SIG-M5 treated with dmso at 0.1 percent for 504 hours (cell line): ENCODE data around the gene PRXL2B.

ENCODE experiments used
- DNase-seq: peaks from one replicate; lab custom pipeline; 2025; ENCODE audit not compliant: unreplicated experiment; lab: John Stamatoyannopoulos, UW

The PRXL2B gene

GRCh38 chr1:2596530-2597333, 10.2 kb downstream of the PRXL2B start:
- no peak for DNase-seq

DNA sequence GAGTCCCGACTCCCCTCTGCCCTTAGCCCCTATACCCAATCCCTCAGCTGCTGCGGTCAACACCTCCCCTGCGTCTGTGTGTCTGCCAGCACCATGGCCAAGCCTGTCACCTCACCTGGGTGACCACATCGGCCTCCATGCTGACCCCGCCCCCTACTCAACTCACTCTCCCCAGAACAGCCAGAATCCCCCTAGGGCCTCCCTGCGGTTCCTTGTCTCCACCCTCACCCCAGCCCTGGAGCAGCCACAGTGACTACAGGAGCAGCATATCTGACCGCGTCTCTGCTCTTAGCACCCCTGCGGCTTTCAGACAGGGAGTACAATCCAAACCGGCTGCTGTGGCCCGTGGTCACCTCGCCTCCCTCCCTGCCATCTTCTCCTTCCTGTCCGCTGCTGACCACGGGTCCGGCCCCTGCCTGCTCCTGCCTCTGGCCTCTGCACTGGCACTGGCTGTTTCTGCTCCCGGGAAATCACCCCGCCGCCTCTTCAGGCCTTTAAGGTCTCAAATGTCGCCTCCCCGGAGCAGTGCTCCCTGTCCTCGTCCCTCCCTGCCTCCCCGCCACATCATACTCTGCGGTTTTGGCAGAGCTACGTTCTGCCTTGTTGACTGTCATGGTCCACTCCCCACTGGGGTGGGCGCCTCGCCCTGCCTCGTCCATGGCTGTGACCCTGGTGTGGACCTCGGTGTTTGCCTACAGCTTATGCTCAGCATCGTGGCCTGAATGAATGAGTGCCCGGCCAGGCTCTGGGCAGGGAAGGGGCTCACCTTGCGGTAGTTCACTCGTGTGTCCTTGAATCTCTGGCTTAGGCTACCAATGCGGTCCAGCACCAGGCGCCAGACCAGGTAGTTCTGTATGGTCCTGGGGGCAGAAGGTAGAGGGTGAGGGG, 11.1 kb downstream of the PRXL2B start:
- DNase-seq = no peak

DNA sequence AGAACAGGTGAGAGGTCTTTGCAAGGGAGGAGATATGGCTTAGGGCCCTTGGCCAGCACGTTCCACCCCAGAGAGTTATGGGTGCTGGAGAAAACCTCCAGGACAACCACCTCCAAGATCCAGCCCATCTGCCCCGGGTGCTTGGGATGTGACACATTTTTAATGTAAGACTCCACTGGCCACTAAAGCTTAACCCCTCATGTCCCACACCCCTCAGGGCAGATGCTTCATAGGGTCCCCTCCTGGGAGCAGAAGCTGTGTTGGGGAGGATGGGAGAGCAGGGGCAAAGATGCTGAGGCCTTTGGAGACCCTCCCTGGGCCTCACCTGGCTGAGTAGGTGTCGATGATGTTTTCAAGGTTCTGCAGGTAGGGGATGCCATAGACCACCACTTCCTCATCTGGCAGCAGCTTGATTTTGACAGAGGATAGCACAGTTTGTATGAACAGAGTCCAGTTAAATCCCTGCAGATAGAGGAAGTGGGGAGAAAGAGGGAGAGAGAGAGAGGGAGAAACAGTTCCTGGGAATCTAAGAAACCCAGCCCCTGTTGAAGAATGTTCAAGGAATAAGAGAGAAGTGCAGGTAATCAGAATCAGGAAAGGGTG, 11.9 kb downstream of the PRXL2B start:
- DNase-seq = no peak

- no peak for DNase-seq
These were observed 15.2 kb downstream of the PRXL2B start for GRCh38 chr1:2601721-2602303.

- no peak for DNase-seq
These were observed 15.8 kb downstream of the PRXL2B start for GRCh38 chr1:2602311-2602835.

DNA sequence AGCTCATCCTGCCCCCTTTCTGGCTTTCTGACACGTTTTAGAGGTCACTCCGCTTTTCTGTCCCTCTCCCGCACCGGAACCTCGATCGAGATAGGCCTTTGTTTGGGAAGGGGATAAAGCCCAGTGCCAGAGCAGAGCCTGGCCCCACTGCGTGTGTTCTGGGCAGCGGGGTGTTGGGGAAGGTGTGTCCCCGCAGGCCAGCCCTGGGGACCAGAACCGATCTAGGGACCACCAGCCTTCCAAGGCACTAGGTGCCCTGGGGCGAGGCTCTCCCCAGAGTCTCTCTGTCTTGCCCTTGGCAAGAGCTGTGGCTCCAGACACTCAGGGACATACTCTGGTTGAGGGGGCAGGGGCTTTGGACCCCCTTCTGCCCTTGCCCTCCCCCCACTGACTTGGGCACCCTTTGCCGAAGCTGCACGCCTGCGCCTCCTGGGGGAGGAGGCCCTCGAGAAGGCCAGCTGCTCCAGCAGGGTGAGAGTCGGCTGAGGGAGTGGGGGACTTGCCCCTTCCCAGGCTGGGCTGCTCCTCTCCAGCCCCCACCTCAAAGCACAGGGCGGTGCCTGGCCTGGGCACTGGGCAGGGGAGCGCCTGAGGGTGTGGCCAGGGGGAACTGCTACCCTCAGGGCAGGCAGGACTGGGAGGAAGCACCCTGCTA, 16.4 kb downstream of the PRXL2B start:
- no peak for DNase-seq

DNA sequence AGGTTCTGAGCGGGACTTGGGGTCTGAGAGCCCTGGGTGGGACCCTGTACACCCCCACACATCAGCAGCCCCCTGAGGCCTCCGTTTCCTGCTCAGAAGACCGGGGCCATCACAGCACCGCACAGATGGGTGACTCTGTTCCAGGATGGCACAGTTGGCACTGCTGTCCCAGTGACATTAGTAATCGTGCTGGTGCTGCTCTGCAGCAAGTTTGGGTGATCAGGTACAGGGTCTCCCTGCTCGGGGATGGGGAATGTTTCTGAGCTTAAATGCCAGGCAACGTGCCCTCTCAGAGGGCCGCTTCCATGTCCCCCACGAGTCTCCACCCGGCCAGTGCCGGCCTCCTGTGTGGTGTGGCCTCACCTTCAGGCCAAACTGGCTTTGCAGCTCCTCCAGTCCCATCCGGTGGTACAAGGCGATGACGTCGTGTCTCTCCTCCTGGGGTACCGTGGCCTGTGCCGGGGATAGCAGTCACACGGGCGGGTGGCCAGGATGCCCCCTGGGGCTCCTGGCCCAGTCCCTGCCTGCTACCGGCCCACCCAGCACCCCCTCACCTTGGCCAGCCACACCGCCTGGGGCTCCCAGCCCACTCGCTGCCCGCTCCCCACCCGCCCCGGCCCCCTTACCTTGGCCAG, 17.1 kb downstream of the PRXL2B start:
- DNase-seq = no peak

GRCh38 chr1:2604156-2604843, 17.7 kb downstream of the PRXL2B start:
- DNase-seq = no peak

- DNase-seq = no peak
These were observed 18.4 kb downstream of the PRXL2B start for GRCh38 chr1:2604844-2605508.

DNA sequence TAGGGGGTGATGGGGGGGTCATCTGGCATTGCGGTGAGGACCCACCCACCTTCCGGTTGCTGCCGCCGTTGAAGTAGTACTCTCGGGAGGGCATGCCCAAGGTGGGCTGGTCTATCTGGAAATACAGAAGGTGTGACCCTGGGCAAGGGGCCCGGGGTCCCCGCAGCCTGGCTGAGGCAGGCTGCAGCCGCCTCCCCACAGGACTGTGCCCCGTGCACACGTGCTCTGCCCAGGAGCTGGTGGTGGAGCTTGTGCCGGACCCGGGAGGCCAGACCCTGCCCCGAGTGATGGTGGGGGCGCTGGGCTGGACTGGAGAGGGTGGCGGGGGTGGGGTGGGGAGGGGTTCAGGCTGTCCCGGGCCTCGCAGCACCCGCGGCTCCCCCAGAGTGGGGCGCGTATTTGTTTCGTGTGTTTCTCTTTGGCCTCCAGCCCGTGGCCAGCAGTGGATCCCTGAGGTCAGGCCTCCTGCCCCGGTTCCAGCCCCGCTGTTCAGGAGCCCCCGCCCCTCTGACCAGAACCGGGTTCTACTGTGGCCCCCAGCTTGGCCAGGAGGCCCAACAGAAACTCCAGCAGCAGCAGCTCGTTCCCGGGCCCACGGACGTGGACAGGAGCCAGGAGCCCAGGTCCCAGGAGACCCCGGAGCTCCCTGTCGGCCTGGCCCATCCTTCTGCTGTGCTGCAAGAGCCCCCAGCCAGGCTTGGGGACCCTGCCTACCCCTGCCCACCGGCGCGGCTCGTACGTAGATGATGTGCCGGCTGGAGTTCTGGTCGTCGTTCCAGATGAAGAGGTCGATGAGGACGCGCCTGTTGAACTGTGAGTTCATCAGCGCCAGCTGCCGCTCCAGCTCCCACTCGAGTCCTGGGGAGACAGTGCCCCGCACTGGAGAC, 19.2 kb downstream of the PRXL2B start:
- DNase-seq = no peak

DNA sequence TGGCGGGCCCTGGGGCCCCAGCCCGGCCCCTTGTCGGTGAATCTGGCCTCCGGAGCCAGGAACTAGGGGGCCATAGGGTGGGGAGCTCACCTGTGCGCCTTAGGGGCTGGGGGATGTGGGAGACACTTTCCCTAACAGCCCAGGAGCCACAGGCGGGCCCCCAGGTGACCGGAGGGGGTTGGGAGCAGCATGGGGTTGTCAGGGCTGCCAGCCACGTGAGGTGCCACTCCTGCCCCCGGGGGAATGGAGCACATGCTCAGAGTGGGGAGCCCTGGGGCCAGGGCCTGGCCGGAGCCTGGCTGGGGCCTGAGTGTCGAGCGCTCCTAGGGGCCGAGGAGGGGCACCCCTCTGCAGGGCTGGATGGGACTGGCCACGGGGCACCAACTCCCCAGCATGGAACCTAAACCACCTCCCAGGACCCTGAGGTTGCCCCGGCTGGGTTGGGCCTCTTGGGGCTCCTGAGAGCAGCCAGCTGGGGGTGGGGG, 19.9 kb downstream of the PRXL2B start:
- DNase-seq = no peak

DNA sequence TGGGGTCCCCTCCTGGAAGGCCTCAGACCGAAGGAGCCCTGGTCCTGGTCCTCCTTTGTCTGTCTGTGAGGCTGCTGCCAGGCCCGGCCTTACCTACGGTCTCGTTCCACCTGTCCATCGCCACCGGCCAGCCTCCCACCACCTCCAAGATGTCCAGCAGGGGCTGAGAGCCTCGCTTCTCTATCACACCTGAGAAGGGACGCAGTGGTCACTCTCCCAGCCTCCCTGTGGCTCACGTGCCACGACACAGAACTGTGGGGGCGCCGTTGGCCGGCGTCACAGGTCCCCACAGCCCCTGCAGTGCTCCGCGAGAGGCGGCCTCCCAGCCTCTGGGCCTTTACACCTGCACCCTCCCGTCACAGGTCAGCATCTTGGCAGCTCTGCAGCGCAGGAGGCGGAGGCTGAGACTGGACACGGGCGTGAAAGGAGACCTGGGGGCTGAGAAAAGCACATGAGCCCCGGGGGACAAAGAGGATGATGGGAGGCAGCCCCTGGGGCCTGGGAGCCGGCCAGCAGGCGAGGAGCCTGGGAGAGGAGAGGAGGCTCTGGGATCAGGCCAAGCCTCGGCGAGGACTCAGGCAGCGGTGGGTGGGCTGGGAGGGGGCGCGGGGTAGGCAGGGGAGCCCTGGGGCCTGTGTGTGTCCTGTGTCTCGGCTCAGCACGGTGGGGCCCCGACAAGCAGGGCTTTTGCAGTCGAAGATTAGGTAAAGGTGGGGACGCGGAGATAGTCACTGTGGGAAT, 20.5 kb downstream of the PRXL2B start:
- DNase-seq = no peak

DNA sequence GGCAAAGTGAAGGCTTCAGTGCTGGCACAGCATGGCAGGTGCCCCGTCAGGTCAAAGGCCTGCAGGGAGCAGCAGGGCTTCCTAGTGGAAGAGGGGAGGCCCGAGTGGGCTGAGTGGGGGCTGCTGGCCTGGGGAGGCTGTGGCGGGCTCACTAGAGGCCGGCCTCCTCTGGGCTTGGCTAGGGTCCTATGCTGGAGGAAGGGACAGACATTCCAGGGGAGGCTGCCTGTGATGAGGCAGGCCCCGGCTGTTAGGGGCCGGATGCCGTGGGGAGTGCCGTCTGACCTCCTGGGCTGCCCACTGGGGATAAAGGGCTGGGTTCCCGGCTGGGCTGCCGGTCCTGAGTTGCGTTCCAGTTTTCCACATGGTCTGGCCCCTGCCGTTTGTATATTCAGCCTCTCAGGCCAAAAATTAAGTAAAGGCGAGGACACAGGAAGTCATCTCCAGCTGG, 21.1 kb downstream of the PRXL2B start:
- DNase-seq = no peak

- DNase-seq = no peak
These were observed 22.9 kb downstream of the PRXL2B start for GRCh38 chr1:2609319-2610035.

DNA sequence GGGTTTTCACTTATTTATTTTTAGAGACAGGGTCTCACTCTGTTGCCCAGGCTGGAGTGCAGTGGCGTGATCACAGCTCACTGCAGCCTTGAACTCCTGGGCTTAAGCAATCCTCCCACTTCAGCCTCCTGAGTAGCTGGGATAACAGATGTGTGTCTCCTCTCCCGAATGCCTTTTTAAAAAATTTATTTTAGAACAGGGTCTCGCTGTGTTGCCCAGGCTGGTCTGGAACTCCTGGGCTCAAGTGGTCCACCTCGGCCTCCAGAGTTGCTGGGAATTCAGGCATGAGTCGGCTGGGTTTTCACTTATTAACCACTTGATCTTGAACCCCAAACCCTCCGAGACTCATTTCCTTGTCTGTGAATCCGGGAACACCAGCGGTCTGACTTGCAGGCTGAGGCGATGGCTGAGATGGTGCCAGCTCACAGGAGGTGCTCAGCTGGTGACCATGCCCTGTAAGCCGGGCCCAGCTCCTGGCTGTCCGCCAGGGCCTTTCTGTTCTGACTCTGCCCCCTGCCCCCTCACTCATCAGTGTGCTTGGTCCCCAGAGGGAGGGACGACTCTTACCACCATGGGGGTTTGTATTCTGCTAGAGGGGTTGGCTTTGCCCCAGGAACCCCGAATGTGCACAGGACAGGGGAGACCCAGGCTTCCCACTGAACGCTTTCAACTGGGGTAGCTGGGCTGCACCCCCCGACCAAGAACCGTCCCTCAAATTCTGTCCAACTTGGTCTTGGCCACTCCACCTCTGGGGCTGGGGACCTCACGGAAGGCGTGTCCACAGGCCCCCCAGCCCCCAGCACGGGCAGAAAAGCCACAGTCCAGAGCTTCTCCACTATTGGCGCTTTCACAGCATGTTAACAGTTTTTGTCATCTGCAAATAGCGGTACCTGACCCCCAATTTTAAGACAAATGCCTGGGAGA, 23.7 kb downstream of the PRXL2B start:
- no peak for DNase-seq
